Body of pancreas (tissue), 4 donors: ENCODE results near the gene ALDH9A1. TPM values are rescaled to one million over a fixed set of nuclear protein-coding genes. Genes with fewer than 3 reads are reported as not detected.

Experiments
- ATAC-seq: fragments of 150-250 bp; one replicate; pipeline ENCODE4 v1.9.1; 2016
- DNase-seq, 4 donors: peaks; one replicate each; pipeline ENCODE4 v3.0.0-alpha.2; 2019
- H3K27ac ChIP-seq, 4 donors: fragments of 200-600 bp; sonication (generic); 1 replicate in 3 of 4; 2 replicates in 1 of 4; pipeline versions ENCODE4 v1.5.1 to v1.6.1; 2016 to 2019; ENCODE audit warnings: mild to moderate bottlenecking in 1 of 4, mixed read lengths in 1 of 4, moderate library complexity in 1 of 4
- H3K27me3 ChIP-seq, 2 donors: fragments of 200-600 bp; sonication (generic); one replicate each; pipeline ENCODE4 v1.6.0; 2016; ENCODE audit warnings: mild to moderate bottlenecking in 1 of 2
- H3K36me3 ChIP-seq, 2 donors: fragments of 200-600 bp; sonication (generic); replicated peaks in 1 of 2; 2 replicates each; pipeline ENCODE4 v1.5.1; 2016; ENCODE audit warnings: low read depth in 2 of 2; ENCODE audit not compliant: insufficient read depth in 1 of 2
- H3K4me1 ChIP-seq: fragments of 200-600 bp; sonication (generic); one replicate; pipeline ENCODE4 v1.6.0; 2016
- H3K4me3 ChIP-seq, 2 donors: fragments of 200-600 bp; sonication (generic); 1 replicate in 1 of 2; 2 replicates in 1 of 2; pipeline ENCODE4 v1.5.1; 2016 to 2019
- H3K9me3 ChIP-seq, 3 donors: fragments of 200-600 bp; sonication (generic); 1 replicate in 2 of 3; 2 replicates in 1 of 3; pipeline ENCODE4 v1.5.1; 2016
- POLR2A ChIP-seq, 3 donors: fragments of 450-650 bp; IDR thresholded peaks; one replicate each; pipeline ENCODE4 v1.6.1; 2016; ENCODE audit warnings: antibody characterized with exemption in 3 of 3, mild to moderate bottlenecking in 2 of 3
- WGBS, 2 donors: methylation state at CpG; one replicate each; pipeline ENCODE4 v1.1.5; 2017; 5-methylcytosine and 5-hydroxymethylcytosine counted together
- intact Hi-C: fragments of 100-400 bp; cut with DNase I; formaldehyde crosslinking; loops from one replicate; pipeline ENCODE4 v1.15.1; 2023
- total RNA-seq, 2 donors: library from RNA; depleted of rRNA; stranded (reverse); fragments of >200 nt; gene quantifications; one replicate each; pipeline ENCODE4 v1.1.0, GENCODE V29; 2016
- TF ChIP-seq, protein P1 (sequence below), 7 experiments: fragments of 450-650 bp in 4 of 7; fragments of 200-600 bp in 3 of 7; sonication (generic) in 3 of 7; IDR thresholded peaks; one replicate each; pipeline ENCODE4 v1.5.1; 2016 to 2019; ENCODE audit warnings: antibody characterized with exemption in 7 of 7

The ALDH9A1 gene
- total RNA-seq, 2 donors from 2014 or later = 20.8 to 30.1 TPM

DNA sequence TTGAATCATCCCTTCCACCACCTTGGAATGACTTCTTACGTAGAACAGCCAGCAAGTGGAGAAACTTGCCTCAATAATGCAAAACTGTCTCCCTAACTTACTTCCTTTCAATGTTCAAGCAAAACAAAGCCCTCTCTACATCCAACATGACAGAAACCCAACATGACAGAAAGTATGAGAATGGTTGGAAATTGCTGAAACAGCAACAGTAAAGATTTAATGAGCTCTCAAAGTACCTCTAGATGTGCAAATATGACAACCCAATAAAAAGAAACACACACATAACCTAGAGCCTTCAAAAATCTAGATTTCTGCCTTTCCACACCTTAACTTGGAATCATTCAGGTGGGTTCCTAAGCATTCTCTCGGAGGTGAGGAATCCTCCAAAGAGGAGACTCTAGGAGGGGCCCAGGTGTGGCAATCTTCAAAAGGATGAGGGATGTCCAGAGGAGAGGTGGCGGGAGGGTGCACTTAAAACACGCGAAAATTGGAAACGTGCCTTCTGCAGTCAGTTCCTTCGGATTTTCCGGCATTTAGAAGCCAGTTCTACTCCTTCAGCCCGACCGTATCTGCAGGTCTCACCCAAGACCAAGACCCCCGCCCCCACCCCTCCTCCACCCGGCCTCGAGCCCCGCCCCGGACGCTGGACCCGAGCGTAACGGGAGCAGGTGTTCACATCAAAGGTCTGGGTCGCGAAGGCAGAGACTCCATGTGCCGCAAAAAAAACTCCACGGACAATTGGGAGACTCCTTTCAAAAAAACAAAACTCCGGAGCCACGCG lies 68.3 kb downstream of the ALDH9A1 start:
- no peaks in the 10 kb centered on the region for H3K36me3 ChIP-seq
- H3K27ac ChIP-seq = peak overlapping the region; percentile 82 to 96 (median 91)
- H3K4me1 ChIP-seq = peaks cover 32% of the 10 kb centered on the region
- TF ChIP-seq, protein P1, sequence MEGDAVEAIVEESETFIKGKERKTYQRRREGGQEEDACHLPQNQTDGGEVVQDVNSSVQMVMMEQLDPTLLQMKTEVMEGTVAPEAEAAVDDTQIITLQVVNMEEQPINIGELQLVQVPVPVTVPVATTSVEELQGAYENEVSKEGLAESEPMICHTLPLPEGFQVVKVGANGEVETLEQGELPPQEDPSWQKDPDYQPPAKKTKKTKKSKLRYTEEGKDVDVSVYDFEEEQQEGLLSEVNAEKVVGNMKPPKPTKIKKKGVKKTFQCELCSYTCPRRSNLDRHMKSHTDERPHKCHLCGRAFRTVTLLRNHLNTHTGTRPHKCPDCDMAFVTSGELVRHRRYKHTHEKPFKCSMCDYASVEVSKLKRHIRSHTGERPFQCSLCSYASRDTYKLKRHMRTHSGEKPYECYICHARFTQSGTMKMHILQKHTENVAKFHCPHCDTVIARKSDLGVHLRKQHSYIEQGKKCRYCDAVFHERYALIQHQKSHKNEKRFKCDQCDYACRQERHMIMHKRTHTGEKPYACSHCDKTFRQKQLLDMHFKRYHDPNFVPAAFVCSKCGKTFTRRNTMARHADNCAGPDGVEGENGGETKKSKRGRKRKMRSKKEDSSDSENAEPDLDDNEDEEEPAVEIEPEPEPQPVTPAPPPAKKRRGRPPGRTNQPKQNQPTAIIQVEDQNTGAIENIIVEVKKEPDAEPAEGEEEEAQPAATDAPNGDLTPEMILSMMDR (IDR thresholded peaks at IDR 0.05) = no peak
- TF ChIP-seq POLR2A (IDR thresholded peaks at IDR 0.05) = no peak
- ATAC-seq (peak; percentile 8), DNase-seq (no peak)
- intact Hi-C loops = no loop called here
- H3K4me3 ChIP-seq = peak overlapping the region; percentile 21 to 26
- WGBS, 2 donors = 7 to 9% methylated on average over 16 to 26 of the region's 26 CpGs
- H3K27me3 ChIP-seq = no peaks in the 10 kb centered on the region
- H3K9me3 ChIP-seq = no peaks in the 10 kb centered on the region

DNA sequence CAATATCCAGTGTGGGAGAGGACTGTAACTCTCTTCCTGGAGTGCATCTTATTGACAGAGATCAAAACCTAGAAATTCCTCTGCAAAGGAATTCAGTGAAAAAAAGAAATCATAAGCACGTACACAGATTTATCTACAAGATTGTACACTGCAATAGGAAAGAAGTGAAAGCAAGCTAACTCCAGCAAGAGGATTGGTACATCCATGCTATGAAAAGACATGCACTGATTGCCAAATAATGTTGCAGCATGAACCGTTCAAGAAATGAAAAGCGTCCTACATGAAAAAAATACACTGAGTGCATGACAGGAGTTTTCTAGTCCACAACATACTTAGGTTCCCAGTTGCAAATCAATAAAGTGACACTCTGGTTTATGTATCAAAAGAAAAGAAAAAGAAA lies 69.2 kb downstream of the ALDH9A1 start:
- H3K4me1 ChIP-seq = peaks cover 26% of the 10 kb centered on the region
- no peaks in the 10 kb centered on the region for H3K27me3 ChIP-seq
- TF ChIP-seq, protein P1 (IDR thresholded peaks at IDR 0.05) = no peak
- TF ChIP-seq POLR2A (IDR thresholded peaks at IDR 0.05) = no peak
- no peaks in the 10 kb centered on the region for H3K9me3 ChIP-seq
- intact Hi-C loops = no loop called here
- H3K27ac ChIP-seq = no peak overlapping the region
- ATAC-seq (no peak), DNase-seq (no peak)
- no peaks in the 10 kb centered on the region for H3K36me3 ChIP-seq
- H3K4me3 ChIP-seq = no peak overlapping the region
- WGBS, 2 donors = 72 to 77% methylated on average over 3 of the region's 3 CpGs

DNA sequence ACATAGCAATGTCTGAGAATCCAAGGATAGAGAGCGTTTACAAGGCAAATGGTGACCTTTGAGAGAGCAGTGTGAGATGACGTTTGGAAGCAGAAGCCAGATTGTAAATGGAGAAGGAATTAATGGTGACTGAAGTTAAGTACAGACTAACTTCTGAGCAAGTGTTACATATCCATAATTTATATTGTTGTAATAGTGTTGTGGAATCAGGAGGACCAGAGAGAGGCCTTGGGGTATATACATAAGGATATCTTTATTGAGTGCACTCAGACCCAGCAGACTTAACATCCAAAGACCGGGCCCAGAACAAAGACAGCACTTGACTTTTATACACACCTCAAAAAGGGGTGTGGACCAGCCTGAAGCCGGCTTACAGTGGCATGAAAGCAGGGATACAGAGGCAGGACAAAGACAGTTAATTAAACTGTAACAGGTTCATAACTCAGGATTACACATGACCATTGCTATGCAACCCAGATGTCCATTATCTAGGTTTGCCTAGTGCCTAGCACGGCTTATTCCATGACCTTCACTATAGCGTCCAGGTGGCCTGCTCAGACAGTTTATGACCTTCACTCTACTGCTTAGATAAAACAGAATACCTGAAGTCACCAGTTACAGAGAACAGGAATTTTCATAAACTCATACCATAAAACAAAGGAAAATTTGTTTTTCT lies 70.1 kb downstream of the ALDH9A1 start:
- TF ChIP-seq, protein P1 (IDR thresholded peaks at IDR 0.05) = no peak
- TF ChIP-seq POLR2A (IDR thresholded peaks at IDR 0.05) = no peak
- Histone ChIP-seq H3K36me3 (no peaks in the 10 kb centered on the region), H3K27me3 (no peaks in the 10 kb centered on the region), H3K4me1 (peaks cover 18% of the 10 kb centered on the region), H3K4me3 (no peak overlapping the region), H3K27ac (no peak overlapping the region), H3K9me3 (no peaks in the 10 kb centered on the region)
- intact Hi-C loops = no loop called here
- WGBS, 2 donors = 60 to 68% methylated on average over 6 of the region's 6 CpGs
- ATAC-seq = no peak
- DNase-seq = no peak

DNA sequence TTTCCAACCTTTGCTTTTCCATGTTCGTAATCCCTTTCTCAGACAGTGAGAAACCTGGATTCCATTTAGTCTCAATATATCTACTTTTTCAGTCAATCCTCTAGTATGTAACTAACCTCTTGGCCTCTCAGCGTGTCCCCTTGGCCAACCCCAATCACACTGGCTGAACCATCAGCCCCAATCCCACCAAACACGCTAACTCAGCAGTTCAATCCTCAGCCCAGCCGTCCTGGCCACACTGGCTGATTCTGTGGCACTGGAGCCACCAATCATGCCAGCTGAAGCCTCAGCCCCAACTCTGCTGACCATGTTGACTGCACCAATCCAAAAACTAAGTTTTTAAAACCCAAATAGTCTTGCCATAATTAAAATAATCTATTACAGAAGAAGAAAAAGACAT lies 73.9 kb downstream of the ALDH9A1 start:
- Histone ChIP-seq H3K27ac (no peak overlapping the region), H3K9me3 (no peaks in the 10 kb centered on the region), H3K27me3 (no peaks in the 10 kb centered on the region), H3K36me3 (no peaks in the 10 kb centered on the region), H3K4me3 (no peak overlapping the region), H3K4me1 (no peaks in the 10 kb centered on the region)
- TF ChIP-seq, protein P1 (IDR thresholded peaks at IDR 0.05) = no peak
- TF ChIP-seq POLR2A (IDR thresholded peaks at IDR 0.05) = no peak
- ATAC-seq (no peak), DNase-seq (no peak)
- intact Hi-C loops = no loop called here
- 83 to 87% methylated on average over 4 of the region's 4 CpGs for WGBS, 2 donors
